A549 (cell line): Measurements from ENCODE around the gene FAM72C.
"Not testable (repeated sequence)": the region's sequence is repeated elsewhere in the genome, so short reads cannot be mapped to it uniquely, and the experiment has no call there.

ENCODE experiments used
- BCL3 ChIP-seq: fragments of >200 bp; sonication (Bioruptor Twin); formaldehyde crosslinking; IDR thresholded peaks from 3 replicates; pipeline ENCODE4 v1.6.1; 2016
- BHLHE40 ChIP-seq: IDR thresholded peaks from 2 replicates; pipeline ENCODE4 v1.6.1; 2012; ENCODE audit warnings: low read depth, low read length, inconsistent platforms
- CHD4 ChIP-seq: fragments of 200-600 bp; sonication (generic); IDR thresholded peaks from 2 replicates; pipeline ENCODE4 v1.6.1; 2016; ENCODE audit warnings: antibody characterized with exemption, mild to moderate bottlenecking, borderline replicate concordance
- CTCF ChIP-seq: fragments of >200 bp; sonication (Bioruptor Twin); formaldehyde crosslinking; IDR thresholded peaks from 3 replicates; pipeline ENCODE4 v1.5.1; 2016
- ELK1 ChIP-seq: fragments of 150-350 bp; IDR thresholded peaks from 2 replicates; pipeline ENCODE4 v1.6.1; 2014; ENCODE audit warnings: low read depth, mild to moderate bottlenecking, low read length
- ESRRA ChIP-seq: fragments of 150-350 bp; IDR thresholded peaks from 2 replicates; pipeline ENCODE4 v1.6.1; 2014; ENCODE audit warnings: mild to moderate bottlenecking, low read length, borderline replicate concordance
- GATA3 ChIP-seq: IDR thresholded peaks from 2 replicates; pipeline ENCODE4 v1.6.1; 2012; ENCODE audit warnings: borderline replicate concordance
- MAX ChIP-seq: IDR thresholded peaks from 2 replicates; pipeline ENCODE4 v1.6.1; 2012
- MYC ChIP-seq: IDR thresholded peaks from 2 replicates; pipeline ENCODE4 v1.6.1; 2012; ENCODE audit warnings: mild to moderate bottlenecking, inconsistent platforms, low read length, improper control_type of control experiment, borderline replicate concordance
- POLR2A ChIP-seq: IDR thresholded peaks from 2 replicates; pipeline ENCODE4 v1.6.1; 2012; ENCODE audit warnings: mild to moderate bottlenecking, low read length
- RAD21 ChIP-seq, 2 experiments: fragments of >200 bp in 1 of 2; sonication (Bioruptor Twin) in 1 of 2; formaldehyde crosslinking in 1 of 2; IDR thresholded peaks in 1 of 2; conservative IDR thresholded peaks in 1 of 2; 2 replicates in 1 of 2; 3 replicates in 1 of 2; pipeline ENCODE4 v1.6.1; 2012 to 2018; ENCODE audit warnings: inconsistent platforms in 1 of 2
- REST ChIP-seq: fragments of 200-600 bp; sonication (generic); IDR thresholded peaks from 2 replicates; pipeline ENCODE4 v1.6.1; 2016; ENCODE audit warnings: antibody characterized with exemption, mild to moderate bottlenecking, moderate library complexity

GRCh38 chr1:144015180-144015966 is 43.6 kb upstream of the FAM72C start:
- TF ChIP-seq CTCF; MAX; ELK1; CHD4; MYC; BCL3; REST; POLR2A; RAD21 (conservative IDR thresholded peaks at IDR 0.05 in 1 of 2, IDR thresholded peaks at IDR 0.05 in 1 of 2); GATA3; ESRRA; BHLHE40: not testable (repeated sequence)
